Kidney (tissue), 14 donors: ENCODE results near the gene SCART1. TPM values are rescaled to one million over a fixed set of nuclear protein-coding genes. Genes with fewer than 3 reads are reported as not detected.

Experiments used
- DNase-seq, 5 donors: peaks; one replicate each; pipeline ENCODE4 v3.0.0-alpha.2; 2013 to 2020
- FAIRE-seq: peaks from 2 replicates; lab custom pipeline; 2012; peaks lifted over from hg19 to GRCh38; lab: Jason Lieb, UNC
- H3K27ac ChIP-seq, 2 donors: one replicate each; pipeline ENCODE4 v1.7.0; 2013; ENCODE audit warnings: low read depth in 2 of 2, low read length in 2 of 2, inconsistent platforms in 1 of 2
- H3K27me3 ChIP-seq: one replicate; pipeline ENCODE4 v1.7.1; 2013; ENCODE audit warnings: low read length, inconsistent platforms; ENCODE audit not compliant: control insufficient read depth, insufficient read depth
- H3K36me3 ChIP-seq, 3 donors: one replicate each; pipeline versions ENCODE4 v1.7.0 to v1.7.1; 2013; ENCODE audit warnings: low read length in 3 of 3, control low read depth in 1 of 3, inconsistent platforms in 1 of 3; ENCODE audit not compliant: insufficient read depth in 3 of 3, control insufficient read depth in 2 of 3
- H3K4me1 ChIP-seq, 3 donors: one replicate each; pipeline versions ENCODE4 v1.7.0 to v1.7.1; 2013; ENCODE audit warnings: low read length in 3 of 3, inconsistent platforms in 1 of 3, low read depth in 1 of 3; ENCODE audit not compliant: control insufficient read depth in 2 of 3, insufficient read depth in 2 of 3
- H3K4me3 ChIP-seq, 3 donors: one replicate each; pipeline versions ENCODE4 v1.7.0 to v1.8.1; 2013; ENCODE audit warnings: low read length in 3 of 3, control low read depth in 1 of 3, inconsistent platforms in 1 of 3
- H3K9ac ChIP-seq, 3 donors: one replicate each; pipeline versions ENCODE4 v1.7.0 to v1.7.1; 2013; ENCODE audit warnings: low read length in 3 of 3, control low read depth in 1 of 3, inconsistent platforms in 1 of 3
- H3K9me3 ChIP-seq, 3 donors: one replicate each; pipeline versions ENCODE4 v1.7.0 to v1.7.1; 2013; ENCODE audit warnings: low read length in 3 of 3, control low read depth in 1 of 3, inconsistent platforms in 1 of 3; ENCODE audit not compliant: control insufficient read depth in 2 of 3, insufficient read depth in 1 of 3
- CTCF ChIP-seq: IDR thresholded peaks from 3 replicates; pipeline ENCODE4 v1.5.1; 2012; ENCODE audit warnings: mild to moderate bottlenecking, moderate library complexity, borderline replicate concordance; ENCODE audit not compliant: insufficient read depth; ENCODE audit errors: extremely low read depth
- intact Hi-C: fragments of 100-400 bp; cut with DNase I; formaldehyde crosslinking; loops from one replicate; pipeline ENCODE4 v1.11.1; 2022
- polyA plus RNA-seq: library from polyadenylated mRNA; stranded (reverse); fragments of 350-450 nt; fragmentation: Illumina TruSeq; extraction: RNeasy Lipid Tissue Mini Kit (QIAGEN cat#74804); gene quantifications from one replicate; pipeline ENCODE4 v1.2.3, GENCODE V29; 2014; ENCODE audit warnings: low read depth, low replicate concordance; ENCODE audit not compliant: insufficient read depth
- total RNA-seq: library from RNA; stranded (reverse); fragmentation: NEBNext Ultra II Directional; extraction: Animal tissue kit (Norgen Biotek cat#: 25700); gene quantifications from one replicate; pipeline ENCODE4 v1.2.1, GENCODE V29; 2021
- donor health status: control.
- donor health status: control.
- donor health status: control.
- donor health status: control.
- donor health status: control.
- donor health status: DM: yes; HTN: yes; CAD: no.
- donor health status: Normal renal cell carcinoma (clear cell type).

Gene SCART1
- total and polyA plus RNA-seq, 2 donors from 2014 or later: 0.37 to 3.9 TPM

GRCh38 chr10:133509700-133510099 lies 56.0 kb downstream of the SCART1 start:
- peaks cover 0 to 2% (median 0%) of the 10 kb centered on the region in 3 donors for H3K9me3 ChIP-seq
- no peak overlapping the region for H3K9ac ChIP-seq
- H3K4me1 ChIP-seq: no peaks in the 10 kb centered on the region
- FAIRE-seq (no peak), DNase-seq (no peak)
- intact Hi-C loops: no loop called here
- TF ChIP-seq CTCF: no peak
- no peaks in the 10 kb centered on the region for H3K27me3 ChIP-seq
- no peak overlapping the region for H3K4me3 ChIP-seq
- no peaks in the 10 kb centered on the region for H3K36me3 ChIP-seq
- no peak overlapping the region for H3K27ac ChIP-seq

- Histone ChIP-seq H3K27me3 (no peaks in the 10 kb centered on the region), H3K9me3 (peaks cover 0 to 2% (median 0%) of the 10 kb centered on the region in 3 donors), H3K4me1 (no peaks in the 10 kb centered on the region), H3K9ac (no peak overlapping the region), H3K27ac (no peak overlapping the region), H3K36me3 (no peaks in the 10 kb centered on the region), H3K4me3 (no peak overlapping the region)
- DNase-seq: no peak
- intact Hi-C loops: no loop called here
- TF ChIP-seq CTCF: no peak
- no peak for FAIRE-seq
These were observed 57.7 kb downstream of the SCART1 start for GRCh38 chr10:133511408-133511807.

GRCh38 chr10:133511907-133512528 lies 58.3 kb downstream of the SCART1 start:
- no peak for FAIRE-seq
- no peak overlapping the region for H3K27ac ChIP-seq

More at GRCh38 chr10:133511907-133512528, 58.3 kb downstream of the SCART1 start:
- Histone ChIP-seq H3K36me3 (no peaks in the 10 kb centered on the region), H3K4me3 (no peak overlapping the region), H3K9ac (no peak overlapping the region), H3K4me1 (no peaks in the 10 kb centered on the region), H3K9me3 (peaks cover 0 to 2% (median 0%) of the 10 kb centered on the region in 3 donors), H3K27me3 (no peaks in the 10 kb centered on the region)
- no peak for DNase-seq
- intact Hi-C loops: no loop called here
- TF ChIP-seq CTCF: no peak
